DND-41 (cell line): ENCODE results near the gene RAB29.

Experiments
- ATAC-seq: fragments of 200-7000 bp; cut with Tn5 transposase; 3 replicates; pipeline ENCODE4 v1.9.1; 2021; ENCODE audit warnings: low read depth; ENCODE audit not compliant: insufficient read depth
- DNase-seq: peaks from one replicate; pipeline ENCODE4 v3.0.0-alpha.2; 2020
- H2AFZ ChIP-seq: 2 replicates; pipeline ENCODE4 v1.6.0; 2012; ENCODE audit warnings: low read depth, low read length
- H3K27ac ChIP-seq: 2 replicates; pipeline ENCODE4 v1.5.1; 2012; ENCODE audit warnings: low read length, inconsistent platforms
- H3K27me3 ChIP-seq: fragments of 200-600 bp; sonication (generic); 2 replicates; pipeline ENCODE4 v1.6.0; 2012; ENCODE audit warnings: low read length, mild to moderate bottlenecking, inconsistent platforms; ENCODE audit not compliant: insufficient read depth, poor library complexity
- H3K36me3 ChIP-seq: 2 replicates; pipeline ENCODE4 v1.5.1; 2012; ENCODE audit warnings: low read length, inconsistent platforms; ENCODE audit not compliant: insufficient read depth
- H3K4me1 ChIP-seq: 2 replicates; pipeline ENCODE4 v1.5.1; 2012; ENCODE audit warnings: mild to moderate bottlenecking, low read length; ENCODE audit not compliant: insufficient read depth
- H3K4me2 ChIP-seq: 2 replicates; pipeline ENCODE4 v1.6.0; 2012; ENCODE audit warnings: mild to moderate bottlenecking, moderate library complexity, low read length, inconsistent platforms; ENCODE audit not compliant: insufficient read depth
- H3K4me3 ChIP-seq, 2 experiments: fragments of 200-600 bp in 1 of 2; shearing (Covaris generic) in 1 of 2; 2 replicates each; pipeline ENCODE4 v1.5.1; 2012 to 2016; ENCODE audit warnings: inconsistent platforms in 2 of 2, low read length in 2 of 2, mild to moderate bottlenecking in 2 of 2, low read depth in 1 of 2, moderate library complexity in 1 of 2
- H3K79me2 ChIP-seq: 2 replicates; pipeline ENCODE4 v1.6.0; 2012; ENCODE audit warnings: low read length, inconsistent platforms; ENCODE audit not compliant: insufficient read depth
- H3K9ac ChIP-seq: 2 replicates; pipeline ENCODE4 v1.6.0; 2012; ENCODE audit warnings: low read depth, mild to moderate bottlenecking, inconsistent platforms, low read length, moderate library complexity
- H3K9me3 ChIP-seq: 2 replicates; pipeline ENCODE4 v1.5.1; 2012; ENCODE audit warnings: low read length, moderate library complexity, mild to moderate bottlenecking, inconsistent platforms; ENCODE audit not compliant: insufficient read depth, severe bottlenecking
- H4K20me1 ChIP-seq: 2 replicates; pipeline ENCODE4 v1.6.0; 2012; ENCODE audit warnings: low read length; ENCODE audit not compliant: insufficient read depth
- EZH2 ChIP-seq: IDR thresholded peaks from 3 replicates; pipeline ENCODE4 v1.6.1; 2012; ENCODE audit warnings: borderline replicate concordance, low read depth, mild to moderate bottlenecking, moderate library complexity, low read length, inconsistent platforms; ENCODE audit not compliant: severe bottlenecking
- TF ChIP-seq, protein P1 (sequence below): IDR thresholded peaks from 2 replicates; pipeline ENCODE4 v1.5.1; 2012; ENCODE audit warnings: borderline replicate concordance, low read length, moderate library complexity, mild to moderate bottlenecking; ENCODE audit not compliant: poor library complexity, severe bottlenecking; ENCODE audit errors: extremely low read depth

Gene RAB29

GRCh38 chr1:205760606-205761005, 14.7 kb downstream of the RAB29 start:
- Histone ChIP-seq H3K9me3 (no peaks in the 10 kb centered on the region), H2AFZ (no peak overlapping the region), H3K4me2 (no peak overlapping the region), H3K4me3 (no peak overlapping the region), H4K20me1 (no peaks in the 10 kb centered on the region), H3K9ac (no peak overlapping the region), H3K36me3 (no peaks in the 10 kb centered on the region), H3K27me3 (no peaks in the 10 kb centered on the region), H3K4me1 (no peaks in the 10 kb centered on the region), H3K79me2 (no peaks in the 10 kb centered on the region), H3K27ac (no peak overlapping the region)
- DNase-seq = no peak
- ATAC-seq = no peak
- no peak for TF ChIP-seq EZH2
- TF ChIP-seq, protein P1, sequence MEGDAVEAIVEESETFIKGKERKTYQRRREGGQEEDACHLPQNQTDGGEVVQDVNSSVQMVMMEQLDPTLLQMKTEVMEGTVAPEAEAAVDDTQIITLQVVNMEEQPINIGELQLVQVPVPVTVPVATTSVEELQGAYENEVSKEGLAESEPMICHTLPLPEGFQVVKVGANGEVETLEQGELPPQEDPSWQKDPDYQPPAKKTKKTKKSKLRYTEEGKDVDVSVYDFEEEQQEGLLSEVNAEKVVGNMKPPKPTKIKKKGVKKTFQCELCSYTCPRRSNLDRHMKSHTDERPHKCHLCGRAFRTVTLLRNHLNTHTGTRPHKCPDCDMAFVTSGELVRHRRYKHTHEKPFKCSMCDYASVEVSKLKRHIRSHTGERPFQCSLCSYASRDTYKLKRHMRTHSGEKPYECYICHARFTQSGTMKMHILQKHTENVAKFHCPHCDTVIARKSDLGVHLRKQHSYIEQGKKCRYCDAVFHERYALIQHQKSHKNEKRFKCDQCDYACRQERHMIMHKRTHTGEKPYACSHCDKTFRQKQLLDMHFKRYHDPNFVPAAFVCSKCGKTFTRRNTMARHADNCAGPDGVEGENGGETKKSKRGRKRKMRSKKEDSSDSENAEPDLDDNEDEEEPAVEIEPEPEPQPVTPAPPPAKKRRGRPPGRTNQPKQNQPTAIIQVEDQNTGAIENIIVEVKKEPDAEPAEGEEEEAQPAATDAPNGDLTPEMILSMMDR = no peak

GRCh38 chr1:205756552-205756951, 18.7 kb downstream of the RAB29 start:
- Histone ChIP-seq H3K4me1 (no peaks in the 10 kb centered on the region), H3K4me3 (no peak overlapping the region), H3K27ac (no peak overlapping the region), H3K9me3 (no peaks in the 10 kb centered on the region), H3K36me3 (no peaks in the 10 kb centered on the region), H3K4me2 (no peak overlapping the region), H3K9ac (no peak overlapping the region), H3K79me2 (no peaks in the 10 kb centered on the region), H3K27me3 (no peaks in the 10 kb centered on the region), H2AFZ (no peak overlapping the region), H4K20me1 (no peaks in the 10 kb centered on the region)
- ATAC-seq = no peak
- TF ChIP-seq, protein P1 = no peak
- TF ChIP-seq EZH2 = no peak
- DNase-seq = no peak

DNA sequence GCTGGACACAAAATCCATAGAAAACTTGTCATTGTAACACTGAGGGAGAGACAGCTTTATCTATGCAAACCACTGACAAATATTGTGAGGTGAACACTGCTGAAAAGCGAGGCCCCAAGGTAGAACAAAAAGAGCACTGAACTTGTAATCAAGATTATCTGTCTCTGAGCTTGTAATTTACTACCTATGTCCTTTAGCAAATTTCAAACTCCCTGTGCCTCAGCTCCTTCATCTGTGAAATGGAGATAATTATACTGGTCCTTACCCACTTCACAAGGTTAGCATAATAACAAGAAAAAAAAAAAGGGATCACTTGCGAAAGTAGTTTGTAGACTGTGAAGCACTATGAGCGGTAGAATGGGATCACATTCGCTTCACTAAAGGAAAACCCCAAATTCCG, 20.4 kb downstream of the RAB29 start:
- DNase-seq = no peak
- Histone ChIP-seq H3K4me1 (peaks cover 9% of the 10 kb centered on the region), H3K4me3 (no peak overlapping the region), H4K20me1 (no peaks in the 10 kb centered on the region), H3K36me3 (no peaks in the 10 kb centered on the region), H2AFZ (no peak overlapping the region), H3K9ac (no peak overlapping the region), H3K27ac (no peak overlapping the region), H3K4me2 (no peak overlapping the region), H3K27me3 (no peaks in the 10 kb centered on the region), H3K9me3 (no peaks in the 10 kb centered on the region), H3K79me2 (peaks cover under 1% of the 10 kb centered on the region)
- TF ChIP-seq, protein P1 = no peak
- ATAC-seq = no peak
